Stimulated activated CD4-positive, alpha-beta T cell treated with anti-CD3 and anti-CD28 coated beads, Interleukin-12 subunit alpha, Interleukin-12 subunit beta, amount 100 ng/mL, for 4 hours (primary cell): ENCODE results near the gene WFDC8.
"Not testable (repeated sequence)": the region's sequence is repeated elsewhere in the genome, so short reads cannot be mapped to it uniquely, and the experiment has no call there.

Source experiments
- DNase-seq: peaks from one replicate; pipeline ENCODE4 v3.0.0-alpha.2; 2020

Gene WFDC8

GRCh38 chr20:45579184-45579583 is at the start of gene WFDC8:
Gene WFDC8 (minus strand): TSS chr20:45579284. CDS start chr20:45579247, 37 bp downstream.
- DNase-seq: no peak

DNA sequence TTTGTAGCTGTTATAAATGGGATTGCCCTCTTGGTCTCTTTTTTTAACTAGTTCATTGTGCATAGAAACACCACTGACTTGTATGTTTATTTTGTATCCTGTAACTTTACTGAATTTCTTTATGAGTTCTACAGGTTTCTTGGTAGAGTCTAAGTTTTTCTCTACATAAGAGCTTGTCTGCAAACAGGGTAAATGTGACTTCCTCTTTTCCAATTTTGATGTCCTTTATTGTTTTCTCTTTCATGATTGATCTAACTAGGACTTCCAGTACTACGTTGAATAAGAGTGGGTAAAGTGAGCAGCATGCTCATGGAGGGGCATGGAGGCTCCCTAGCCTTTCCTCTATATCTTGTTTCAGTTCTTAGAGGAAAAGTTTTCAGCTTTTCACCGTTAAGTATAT is 47.5 kb upstream of the WFDC8 start:
- DNase-seq: no peak

DNA sequence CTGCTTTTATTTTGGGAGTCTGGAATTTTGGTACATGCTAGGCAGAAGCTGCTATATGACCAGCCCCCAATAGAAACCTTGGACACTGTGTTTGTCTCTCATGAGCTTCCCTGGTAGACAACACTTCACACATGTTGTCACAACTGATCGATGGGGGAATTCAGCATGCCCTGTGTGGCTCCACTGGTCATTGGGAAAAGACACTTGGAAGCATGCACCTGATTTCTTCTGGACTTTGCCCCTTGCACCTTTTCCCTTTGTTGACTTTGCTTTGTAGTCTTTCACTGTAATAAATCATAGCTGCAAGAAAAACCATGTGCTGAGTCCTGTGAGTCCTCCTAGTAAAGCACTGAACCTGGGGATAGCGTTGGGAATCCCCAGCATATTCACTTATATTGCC is 42.5 kb upstream of the WFDC8 start:
- no peak for DNase-seq

GRCh38 chr20:45617591-45617990 is 38.5 kb upstream of the WFDC8 start:
- no peak for DNase-seq

GRCh38 chr20:45612314-45612713 is 33.2 kb upstream of the WFDC8 start:
- no peak for DNase-seq

DNA sequence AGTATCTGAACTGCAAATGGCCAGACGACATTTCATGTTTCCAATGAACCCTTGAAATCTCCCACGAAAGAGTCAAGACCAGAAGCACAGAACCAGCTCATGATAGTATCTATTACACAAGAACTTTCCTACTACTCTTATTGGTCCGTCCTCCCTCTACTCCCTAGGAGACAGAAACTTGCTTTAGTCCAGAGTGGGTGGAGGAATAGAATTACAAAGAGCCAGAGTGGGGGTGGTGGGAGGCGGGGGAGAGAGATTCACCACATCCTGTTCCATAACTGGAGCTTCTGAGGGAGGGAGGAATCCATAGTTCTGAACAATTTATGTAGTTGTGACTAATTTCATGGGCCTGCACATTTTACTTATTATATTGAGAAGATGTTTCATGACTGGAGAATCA is 32.0 kb upstream of the WFDC8 start:
- DNase-seq: peak; percentile 28

DNA sequence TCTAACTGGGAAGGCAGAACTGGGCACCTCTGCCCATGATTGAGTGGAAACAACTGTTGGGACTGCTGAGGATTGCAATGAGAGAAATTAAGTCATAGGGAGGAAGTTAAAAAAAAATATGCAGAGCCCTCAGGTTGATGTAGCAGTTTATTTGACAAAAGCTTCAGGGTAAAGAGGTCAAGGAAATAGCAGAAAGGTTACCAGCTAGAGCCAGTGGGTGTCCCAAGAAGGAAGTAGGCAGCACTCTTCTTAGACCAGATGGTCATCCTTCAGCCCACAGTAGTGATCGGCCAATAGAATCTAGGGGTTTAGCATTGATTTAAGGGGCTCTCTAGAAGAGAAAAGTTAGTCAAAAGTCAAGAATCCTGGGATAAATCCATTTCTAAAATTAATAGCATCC is 28.7 kb upstream of the WFDC8 start:
- DNase-seq: no peak

DNA sequence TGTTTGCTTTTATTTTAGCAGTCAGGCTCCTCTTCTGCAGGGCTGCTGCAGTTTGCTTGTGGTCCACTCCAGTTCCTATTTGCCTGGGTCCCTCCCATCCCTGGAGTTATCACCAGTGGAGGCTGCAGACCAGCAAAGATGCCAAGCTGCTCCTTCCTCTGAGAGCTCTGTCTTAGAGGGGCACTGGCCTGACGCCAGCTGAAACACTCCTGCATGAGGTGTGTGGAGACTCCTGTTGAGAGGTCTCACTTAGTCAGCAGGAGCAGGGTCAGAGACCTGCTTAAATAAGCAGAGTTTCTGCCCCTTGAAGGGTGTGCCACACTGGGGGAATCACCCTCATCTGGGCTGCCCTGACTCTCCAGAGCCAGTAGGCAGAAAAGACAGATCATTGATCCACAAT is 16.2 kb upstream of the WFDC8 start:
- DNase-seq: no peak

DNA sequence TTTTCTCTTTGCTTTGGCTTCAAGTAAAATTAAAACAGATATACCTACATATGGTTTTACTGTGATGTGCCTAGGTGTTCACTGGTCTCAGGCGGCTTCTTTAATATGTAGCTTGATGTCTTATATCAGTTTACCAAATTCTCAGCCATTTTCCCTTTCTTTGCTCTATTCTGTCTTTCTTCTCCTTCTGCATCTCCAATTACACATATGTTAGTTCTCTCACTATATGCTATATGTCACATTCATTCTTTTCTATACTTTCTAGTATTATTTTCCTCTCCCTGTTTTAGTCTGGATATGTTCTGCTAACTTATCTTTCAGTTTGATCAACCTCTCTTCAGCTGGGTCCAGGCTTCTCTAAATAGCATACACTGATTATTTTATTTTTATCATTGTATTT is 14.4 kb upstream of the WFDC8 start:
- DNase-seq: no peak

- no peak for DNase-seq
These were observed 13.6 kb upstream of the WFDC8 start for GRCh38 chr20:45592574-45593189.

GRCh38 chr20:45589725-45590124 is 10.6 kb upstream of the WFDC8 start:
- no peak for DNase-seq

GRCh38 chr20:45588800-45589199 is 9.7 kb upstream of the WFDC8 start:
- DNase-seq: no peak

DNA sequence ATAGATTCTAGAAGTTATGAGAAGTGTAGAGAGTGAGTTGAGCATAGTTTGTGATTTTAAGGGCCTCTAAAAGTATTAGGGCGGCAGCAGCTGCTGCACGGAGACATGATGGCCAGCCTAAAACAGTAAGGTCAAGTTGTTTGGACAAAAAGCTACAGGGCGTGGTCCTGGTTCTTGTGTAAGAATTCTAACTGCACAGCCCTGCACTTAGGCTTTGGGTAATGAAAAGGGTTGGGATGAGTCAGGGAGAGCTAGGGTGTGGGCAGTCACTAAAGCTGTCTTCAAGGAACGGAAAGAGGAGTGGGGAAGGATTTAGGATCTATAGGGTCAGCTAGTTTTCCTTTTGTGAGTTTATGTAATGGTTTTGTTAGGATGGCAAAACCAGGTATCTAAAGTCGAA is 6.9 kb upstream of the WFDC8 start:
- DNase-seq: not testable (repeated sequence)

- DNase-seq: not testable (repeated sequence)
These were observed 5.2 kb upstream of the WFDC8 start for GRCh38 chr20:45584294-45584693.

- no peak for DNase-seq
These were observed 4.4 kb upstream of the WFDC8 start for GRCh38 chr20:45583502-45583901.

DNA sequence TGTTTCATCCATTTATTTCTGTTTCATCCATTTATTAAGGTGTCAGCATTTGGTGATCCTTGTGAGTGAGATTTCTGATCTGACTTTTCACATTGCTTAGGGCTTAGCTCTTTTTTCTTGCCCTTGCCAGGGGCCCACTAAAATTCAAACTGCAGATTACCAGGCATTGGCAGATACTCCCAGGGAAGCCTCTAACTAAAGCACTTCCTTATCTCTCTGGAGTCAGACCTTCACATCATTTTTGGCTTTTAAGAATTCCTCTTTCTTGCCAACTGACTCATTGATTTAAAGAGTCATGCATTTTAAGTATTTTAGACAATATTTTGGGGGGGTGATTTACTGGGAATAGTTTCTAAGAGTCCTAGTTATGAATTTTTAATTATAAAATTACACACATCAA is 2.6 kb upstream of the WFDC8 start:
- DNase-seq: no peak

- DNase-seq: no peak
These were observed 853 bp downstream of the WFDC8 start for GRCh38 chr20:45578231-45578630.

DNA sequence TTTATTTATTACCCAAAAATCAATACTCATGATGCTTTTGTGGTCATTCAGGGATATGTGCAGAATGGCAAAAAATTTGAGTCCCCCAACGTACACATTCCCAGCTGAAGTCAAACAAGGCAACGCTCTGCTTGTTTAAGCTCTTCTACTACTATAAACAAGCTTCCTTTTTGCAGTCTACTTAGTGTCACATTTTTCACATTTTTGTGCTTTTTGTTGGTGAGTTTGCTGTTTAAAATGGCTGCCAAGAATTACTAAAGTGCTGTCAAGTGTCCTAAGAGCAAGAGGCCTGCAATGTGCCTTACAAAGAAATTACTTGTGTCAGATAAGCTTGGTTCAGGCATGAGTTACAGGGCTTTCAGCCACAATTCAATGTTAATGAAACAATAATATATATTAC is 2.1 kb downstream of the WFDC8 start:
- DNase-seq: no peak

DNA sequence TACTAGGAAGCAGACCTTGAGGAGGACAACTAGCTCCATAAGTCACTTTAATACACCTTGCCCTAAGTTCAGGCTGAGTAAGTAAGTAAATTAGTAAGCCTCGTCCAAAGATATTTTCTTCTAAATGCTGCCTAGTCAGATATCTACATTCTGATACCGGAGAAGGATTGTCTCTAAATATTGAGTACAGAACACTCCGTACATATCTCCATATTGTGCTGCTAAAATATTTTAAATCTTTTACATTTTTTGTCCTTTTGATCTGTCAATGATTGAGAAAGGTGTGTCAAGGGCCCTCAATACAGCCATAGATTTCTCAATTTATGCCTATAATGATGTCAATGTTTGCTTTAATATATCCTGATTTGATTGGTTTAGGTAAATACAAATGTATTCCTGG is 3.2 kb downstream of the WFDC8 start:
- no peak for DNase-seq

GRCh38 chr20:45569650-45570049 is 9.4 kb downstream of the WFDC8 start:
- not testable (repeated sequence) for DNase-seq

- DNase-seq: no peak
These were observed 14.3 kb downstream of the WFDC8 start for GRCh38 chr20:45564760-45565276.

DNA sequence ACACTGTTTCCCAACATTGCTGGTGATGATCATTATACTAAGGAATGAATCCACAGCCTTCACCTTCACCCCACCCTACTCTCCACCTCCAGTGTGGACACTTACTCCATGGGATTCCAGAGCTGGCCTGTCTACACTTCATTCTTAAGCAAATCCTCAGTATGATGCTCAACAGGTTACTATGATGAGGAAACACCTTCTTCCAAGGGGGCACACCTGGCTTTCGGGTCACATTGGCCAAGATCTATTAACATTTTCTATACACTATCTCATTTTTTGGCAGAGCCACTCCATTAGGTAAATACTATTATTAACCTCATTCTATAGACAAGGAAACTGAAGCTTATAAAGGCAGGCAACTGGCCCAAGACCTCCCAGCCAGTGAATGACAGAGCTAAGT is 23.9 kb downstream of the WFDC8 start:
- DNase-seq: no peak

DNA sequence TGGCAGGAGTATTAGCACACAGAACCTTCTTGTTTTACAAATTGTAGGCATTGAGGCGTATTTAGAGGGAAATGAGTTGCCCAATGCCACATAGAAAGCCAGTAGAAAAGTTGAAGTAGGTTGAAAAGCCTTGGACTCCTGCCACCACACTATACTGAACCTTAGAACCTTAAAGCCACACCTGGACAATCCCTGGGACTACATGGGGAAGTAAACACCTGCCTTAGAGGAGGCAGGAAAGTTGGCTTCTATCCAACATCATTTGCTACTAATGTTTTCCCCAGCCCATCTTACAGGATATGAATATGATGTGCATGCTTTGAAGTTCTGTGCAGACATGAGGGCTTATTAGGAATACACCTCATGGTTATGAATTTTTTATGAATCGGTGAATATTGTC is 26.6 kb downstream of the WFDC8 start:
- no peak for DNase-seq

- no peak for DNase-seq
These were observed 28.3 kb downstream of the WFDC8 start for GRCh38 chr20:45550765-45551164.

GRCh38 chr20:45548410-45548809 is 30.7 kb downstream of the WFDC8 start:
- no peak for DNase-seq
